Brain microvascular endothelial cell (primary cell): ENCODE measurements around the gene ORAI2.
"Not testable (repeated sequence)": the region's sequence is repeated elsewhere in the genome, so short reads cannot be mapped to it uniquely, and the experiment has no call there.

Source experiments
- DNase-seq: peaks from one replicate; pipeline ENCODE4 v3.0.0-alpha.2; 2020
- H3K27ac ChIP-seq: fragments of 250-450 bp; sonication (Bioruptor Pico); 2 replicates; pipeline ENCODE4 v1.5.1; 2020; ENCODE audit warnings: mild to moderate bottlenecking, moderate library complexity
- H3K27me3 ChIP-seq: fragments of 250-450 bp; sonication (Bioruptor Pico); replicated peaks from 2 replicates; pipeline ENCODE4 v1.5.1; 2020; ENCODE audit warnings: mild to moderate bottlenecking
- H3K36me3 ChIP-seq: fragments of 250-450 bp; sonication (Bioruptor Pico); replicated peaks from 2 replicates; pipeline ENCODE4 v1.5.1; 2020; ENCODE audit warnings: mild to moderate bottlenecking
- H3K4me3 ChIP-seq: 2 replicates; pipeline ENCODE4 v1.5.1; 2011; ENCODE audit warnings: low read depth, mild to moderate bottlenecking, control low read depth, low read length, moderate library complexity
- CTCF ChIP-seq: IDR thresholded peaks from 2 replicates; pipeline ENCODE4 v1.5.1; 2011; ENCODE audit warnings: low read depth, mild to moderate bottlenecking, moderate library complexity, low read length, control low read depth, inconsistent platforms; ENCODE audit errors: missing control alignments
- in situ Hi-C: cut with HindIII; loops from 2 replicates; pipeline ENCODE4 v1.10.0; 2017; ENCODE audit warnings: low sequenced_read_pairs, low pct_ligation_motif_present

ORAI2 gene

GRCh38 chr7:102479982-102480637 lies 46.7 kb downstream of the ORAI2 start:
- H3K27ac ChIP-seq, H3K36me3 ChIP-seq, H3K4me3 ChIP-seq, in situ Hi-C loops, H3K27me3 ChIP-seq: not testable (repeated sequence)
- DNase-seq, result peak; percentile 49
- TF ChIP-seq CTCF, result peak; percentile 50

GRCh38 chr7:102481962-102482361 lies 48.6 kb downstream of the ORAI2 start:
- DNase-seq, H3K36me3 ChIP-seq, H3K4me3 ChIP-seq, H3K27ac ChIP-seq, in situ Hi-C loops, H3K27me3 ChIP-seq: not testable (repeated sequence)

DNA sequence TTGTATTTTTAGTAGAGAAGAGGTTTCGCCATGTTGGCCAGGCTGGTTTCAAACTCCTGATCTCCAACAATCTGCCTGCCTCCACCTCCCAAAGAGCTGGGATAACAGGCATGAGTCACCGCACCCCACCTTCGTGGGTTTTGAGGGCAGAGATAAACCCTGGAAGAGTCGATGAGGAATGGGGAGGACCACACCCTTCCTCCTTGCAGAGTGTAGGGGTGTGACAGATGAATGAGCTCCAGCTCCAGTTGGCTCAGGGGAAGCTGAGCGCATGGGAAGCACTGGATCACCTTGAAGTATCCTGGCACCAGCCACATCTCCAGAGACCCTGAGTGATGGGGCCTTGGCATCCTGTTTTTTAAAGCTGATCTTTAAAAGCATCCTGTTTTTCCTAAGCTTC lies 50.9 kb downstream of the ORAI2 start:
- DNase-seq, H3K27ac ChIP-seq, in situ Hi-C loops, H3K4me3 ChIP-seq, H3K27me3 ChIP-seq, H3K36me3 ChIP-seq: not testable (repeated sequence)

- H3K36me3 ChIP-seq, H3K4me3 ChIP-seq, H3K27me3 ChIP-seq, H3K27ac ChIP-seq, in situ Hi-C loops: not testable (repeated sequence)
- peak; percentile 37 for DNase-seq
Observed at GRCh38 chr7:102490529-102491075, 57.2 kb downstream of the ORAI2 start.

GRCh38 chr7:102493220-102493935 lies 60.0 kb downstream of the ORAI2 start:
- DNase-seq, H3K27ac ChIP-seq, H3K36me3 ChIP-seq, H3K4me3 ChIP-seq, H3K27me3 ChIP-seq, in situ Hi-C loops: not testable (repeated sequence)

DNA sequence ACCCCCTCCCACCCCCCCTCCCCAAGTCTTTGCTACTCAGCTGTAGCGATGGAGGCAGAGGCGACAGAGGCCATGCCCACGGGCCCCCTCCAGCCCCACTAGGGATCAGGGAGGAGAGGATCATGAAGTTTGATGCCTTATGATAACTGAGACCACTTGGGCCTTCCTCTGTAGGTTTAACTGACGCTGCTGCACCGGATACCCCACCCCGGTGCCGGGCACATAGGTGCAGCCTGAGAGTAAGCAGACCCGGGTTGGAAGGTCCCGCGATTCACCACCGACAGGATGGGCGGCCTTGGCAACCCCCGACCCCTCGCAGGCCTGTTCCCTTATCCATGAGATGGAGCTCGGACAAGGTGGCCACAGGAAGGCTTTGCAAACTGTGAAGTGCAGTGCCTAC lies 60.7 kb downstream of the ORAI2 start:
- H3K4me3 ChIP-seq, H3K27me3 ChIP-seq, H3K36me3 ChIP-seq, DNase-seq, H3K27ac ChIP-seq, in situ Hi-C loops: not testable (repeated sequence)

DNA sequence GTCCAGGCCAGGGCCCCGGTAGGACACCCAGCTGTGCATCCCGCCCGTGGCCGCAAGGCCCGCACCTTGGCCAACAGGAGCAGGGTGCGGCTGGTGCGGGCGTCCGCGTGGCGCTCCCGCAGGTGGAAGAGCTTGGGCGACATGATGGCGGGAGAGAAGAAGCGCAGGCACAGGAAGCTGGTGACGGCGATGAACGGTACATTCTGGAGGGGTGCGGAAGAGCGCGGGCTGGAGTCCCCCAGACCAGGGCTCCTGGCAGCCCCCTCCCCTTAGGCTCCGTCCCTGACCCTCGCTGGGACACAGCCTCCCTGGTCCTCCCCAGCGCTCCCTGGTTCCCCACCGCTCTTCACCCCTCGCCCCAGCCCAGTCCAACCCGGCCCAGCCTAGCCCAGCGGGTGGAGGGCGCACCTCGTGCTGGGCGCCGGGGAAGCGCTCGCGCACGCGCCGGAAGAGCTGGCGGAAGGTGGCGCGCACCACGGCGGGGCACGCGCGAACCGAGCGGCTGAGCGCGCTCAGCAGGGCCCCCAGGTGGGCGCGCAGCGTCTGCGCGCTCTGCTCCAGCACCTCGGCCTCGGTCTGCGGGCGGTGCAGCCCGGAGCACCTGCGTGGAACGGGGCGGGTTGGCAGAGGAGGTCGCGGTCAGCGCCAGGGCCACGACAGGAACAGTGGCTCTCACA lies 61.2 kb downstream of the ORAI2 start:
- H3K4me3 ChIP-seq, DNase-seq, in situ Hi-C loops, H3K27ac ChIP-seq, H3K27me3 ChIP-seq, H3K36me3 ChIP-seq: not testable (repeated sequence)

DNA sequence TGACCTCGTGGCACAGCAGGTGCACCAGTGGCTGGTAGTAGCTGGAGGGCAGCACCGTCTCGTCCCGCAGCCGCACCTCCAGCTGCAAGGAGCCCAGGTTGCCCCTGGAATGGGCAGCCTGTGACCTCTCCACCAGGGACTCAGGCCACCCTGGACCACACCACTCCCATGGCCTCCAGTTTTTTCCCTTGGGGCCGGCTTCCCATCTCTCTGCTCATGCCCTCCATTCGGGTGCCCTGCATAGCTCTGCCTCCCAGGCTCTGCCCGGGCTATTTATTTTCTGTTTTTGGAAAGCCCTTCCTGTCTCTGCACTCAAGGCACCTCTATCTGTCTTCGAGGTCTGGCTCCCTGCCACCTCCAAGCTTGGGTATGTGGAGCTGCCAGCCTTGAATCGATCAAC lies 63.5 kb downstream of the ORAI2 start:
- in situ Hi-C loops, H3K36me3 ChIP-seq, H3K27ac ChIP-seq, DNase-seq, H3K27me3 ChIP-seq, H3K4me3 ChIP-seq: not testable (repeated sequence)

- H3K36me3 ChIP-seq, in situ Hi-C loops, DNase-seq, H3K27me3 ChIP-seq, H3K27ac ChIP-seq, H3K4me3 ChIP-seq: not testable (repeated sequence)
Observed at GRCh38 chr7:102497308-102497707, 63.9 kb downstream of the ORAI2 start.

- H3K4me3 ChIP-seq, H3K27ac ChIP-seq, H3K27me3 ChIP-seq, H3K36me3 ChIP-seq, in situ Hi-C loops, DNase-seq: not testable (repeated sequence)
Observed at GRCh38 chr7:102498321-102498720, 64.9 kb downstream of the ORAI2 start.

- H3K27ac ChIP-seq, H3K4me3 ChIP-seq, in situ Hi-C loops, H3K27me3 ChIP-seq, DNase-seq, H3K36me3 ChIP-seq: not testable (repeated sequence)
Observed at GRCh38 chr7:102503141-102503540, 69.8 kb downstream of the ORAI2 start.

GRCh38 chr7:102505298-102506185 lies 72.2 kb downstream of the ORAI2 start:
- DNase-seq, result peak; percentile 20
- H3K27me3 ChIP-seq, H3K4me3 ChIP-seq, H3K27ac ChIP-seq, in situ Hi-C loops, H3K36me3 ChIP-seq: not testable (repeated sequence)
